ENCODE measurements around the gene BRINP1. TPM values are rescaled to one million over a fixed set of nuclear protein-coding genes. Genes with fewer than 3 reads are reported as not detected.

BRINP1 gene
- total RNA-seq, 1 experiment from 2014 or later = not detected

DNA sequence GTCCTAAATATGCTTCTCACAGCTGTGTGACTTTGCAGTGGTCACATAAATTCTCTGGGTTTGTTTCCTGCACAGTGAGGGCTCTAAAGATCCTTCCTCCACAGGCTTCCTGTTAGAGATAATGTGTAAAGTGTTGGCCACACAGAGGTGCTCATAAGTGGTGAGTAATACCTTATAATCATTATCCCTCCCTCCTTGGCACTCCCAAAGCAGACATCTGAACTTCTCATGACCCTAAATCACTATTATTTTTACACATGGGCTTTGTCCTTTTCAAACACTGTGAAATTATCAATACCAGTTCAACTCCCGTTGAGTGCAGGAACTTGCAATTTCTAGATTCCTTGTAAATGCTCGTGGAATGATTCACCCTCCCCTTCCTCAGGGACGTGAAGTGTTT lies 100.2 kb downstream of the BRINP1 start:
- intact Hi-C loops (cut with micrococcal nuclease; ENCODE audit: unreplicated experiment) (no loop called here), in situ Hi-C loops (cut with HindIII; ENCODE audit: low pct_unique_long_range_greater_than_20kb, low sequenced_read_pairs) (no loop called here)
- Histone ChIP-seq H3K36me3 (ENCODE audit: control insufficient read depth, insufficient read depth, low read length) (no peaks in the 10 kb centered on the region), H3K4me3 (ENCODE audit: low read depth in 2 of 2, low read length in 2 of 2) (no peak overlapping the region), H3K4me1 (ENCODE audit: control insufficient read depth, insufficient read depth, low read length) (no peaks in the 10 kb centered on the region), H3K27ac (ENCODE audit: low read length) (no peak overlapping the region), H3K9me3 (ENCODE audit: control insufficient read depth, insufficient read depth, low read depth, low read length) (no peaks in the 10 kb centered on the region), H3K27me3 (ENCODE audit: control insufficient read depth, insufficient read depth, low read length) (no peaks in the 10 kb centered on the region)
- ATAC-seq = no peak
- CTCF ChIA-PET = no interaction called here
- POLR2A ChIA-PET = no interaction called here
- no peak for TF ChIP-seq SIN3A (IDR thresholded peaks at IDR 0.05; ENCODE audit: borderline replicate concordance, insufficient read depth, low read depth, low read length)
- TF ChIP-seq, protein P1, sequence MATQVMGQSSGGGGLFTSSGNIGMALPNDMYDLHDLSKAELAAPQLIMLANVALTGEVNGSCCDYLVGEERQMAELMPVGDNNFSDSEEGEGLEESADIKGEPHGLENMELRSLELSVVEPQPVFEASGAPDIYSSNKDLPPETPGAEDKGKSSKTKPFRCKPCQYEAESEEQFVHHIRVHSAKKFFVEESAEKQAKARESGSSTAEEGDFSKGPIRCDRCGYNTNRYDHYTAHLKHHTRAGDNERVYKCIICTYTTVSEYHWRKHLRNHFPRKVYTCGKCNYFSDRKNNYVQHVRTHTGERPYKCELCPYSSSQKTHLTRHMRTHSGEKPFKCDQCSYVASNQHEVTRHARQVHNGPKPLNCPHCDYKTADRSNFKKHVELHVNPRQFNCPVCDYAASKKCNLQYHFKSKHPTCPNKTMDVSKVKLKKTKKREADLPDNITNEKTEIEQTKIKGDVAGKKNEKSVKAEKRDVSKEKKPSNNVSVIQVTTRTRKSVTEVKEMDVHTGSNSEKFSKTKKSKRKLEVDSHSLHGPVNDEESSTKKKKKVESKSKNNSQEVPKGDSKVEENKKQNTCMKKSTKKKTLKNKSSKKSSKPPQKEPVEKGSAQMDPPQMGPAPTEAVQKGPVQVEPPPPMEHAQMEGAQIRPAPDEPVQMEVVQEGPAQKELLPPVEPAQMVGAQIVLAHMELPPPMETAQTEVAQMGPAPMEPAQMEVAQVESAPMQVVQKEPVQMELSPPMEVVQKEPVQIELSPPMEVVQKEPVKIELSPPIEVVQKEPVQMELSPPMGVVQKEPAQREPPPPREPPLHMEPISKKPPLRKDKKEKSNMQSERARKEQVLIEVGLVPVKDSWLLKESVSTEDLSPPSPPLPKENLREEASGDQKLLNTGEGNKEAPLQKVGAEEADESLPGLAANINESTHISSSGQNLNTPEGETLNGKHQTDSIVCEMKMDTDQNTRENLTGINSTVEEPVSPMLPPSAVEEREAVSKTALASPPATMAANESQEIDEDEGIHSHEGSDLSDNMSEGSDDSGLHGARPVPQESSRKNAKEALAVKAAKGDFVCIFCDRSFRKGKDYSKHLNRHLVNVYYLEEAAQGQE (IDR thresholded peaks at IDR 0.05; ENCODE audit: insufficient read depth in 1 of 2, low read depth in 2 of 2, low read length in 1 of 2) = no peak
- TF ChIP-seq, protein P2, sequence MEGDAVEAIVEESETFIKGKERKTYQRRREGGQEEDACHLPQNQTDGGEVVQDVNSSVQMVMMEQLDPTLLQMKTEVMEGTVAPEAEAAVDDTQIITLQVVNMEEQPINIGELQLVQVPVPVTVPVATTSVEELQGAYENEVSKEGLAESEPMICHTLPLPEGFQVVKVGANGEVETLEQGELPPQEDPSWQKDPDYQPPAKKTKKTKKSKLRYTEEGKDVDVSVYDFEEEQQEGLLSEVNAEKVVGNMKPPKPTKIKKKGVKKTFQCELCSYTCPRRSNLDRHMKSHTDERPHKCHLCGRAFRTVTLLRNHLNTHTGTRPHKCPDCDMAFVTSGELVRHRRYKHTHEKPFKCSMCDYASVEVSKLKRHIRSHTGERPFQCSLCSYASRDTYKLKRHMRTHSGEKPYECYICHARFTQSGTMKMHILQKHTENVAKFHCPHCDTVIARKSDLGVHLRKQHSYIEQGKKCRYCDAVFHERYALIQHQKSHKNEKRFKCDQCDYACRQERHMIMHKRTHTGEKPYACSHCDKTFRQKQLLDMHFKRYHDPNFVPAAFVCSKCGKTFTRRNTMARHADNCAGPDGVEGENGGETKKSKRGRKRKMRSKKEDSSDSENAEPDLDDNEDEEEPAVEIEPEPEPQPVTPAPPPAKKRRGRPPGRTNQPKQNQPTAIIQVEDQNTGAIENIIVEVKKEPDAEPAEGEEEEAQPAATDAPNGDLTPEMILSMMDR (IDR thresholded peaks at IDR 0.05) = no peak
- TF ChIP-seq POLR2AphosphoS5 (IDR thresholded peaks at IDR 0.05; ENCODE audit: low read depth, low read length) = no peak
- TF ChIP-seq TCF7L2 (IDR thresholded peaks at IDR 0.05; ENCODE audit: low read depth, low read length) = no peak
- no TSS peak for BruUV-seq (replicated peaks)
- DNase-seq (ENCODE audit: low read depth, low spot score) = no peak

DNA sequence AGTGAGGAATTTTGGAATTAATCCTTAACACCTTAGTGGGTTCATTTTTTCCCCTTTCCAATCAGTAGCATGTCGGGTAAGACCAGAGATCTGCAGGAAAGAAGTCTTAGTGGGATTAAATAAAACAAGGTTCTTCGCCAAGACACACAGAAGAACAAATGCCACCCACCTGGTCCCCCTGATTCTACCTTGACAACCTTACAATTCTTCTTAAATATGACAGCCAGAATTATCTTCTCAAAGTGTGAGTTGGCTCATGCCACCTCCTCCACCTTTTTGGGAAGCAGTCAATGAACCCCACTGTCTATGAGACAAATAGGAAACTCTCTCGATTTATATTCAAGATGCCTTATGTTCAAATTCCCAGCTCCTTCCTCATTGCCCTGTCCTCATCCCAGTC lies 105.1 kb downstream of the BRINP1 start:
- Histone ChIP-seq H3K27me3 (ENCODE audit: control insufficient read depth, insufficient read depth, low read length) (no peaks in the 10 kb centered on the region), H3K9me3 (ENCODE audit: control insufficient read depth, insufficient read depth, low read depth, low read length) (no peaks in the 10 kb centered on the region), H3K36me3 (ENCODE audit: control insufficient read depth, insufficient read depth, low read length) (no peaks in the 10 kb centered on the region), H3K27ac (ENCODE audit: low read length) (no peak overlapping the region), H3K4me1 (ENCODE audit: control insufficient read depth, insufficient read depth, low read length) (no peaks in the 10 kb centered on the region), H3K4me3 (ENCODE audit: low read depth in 2 of 2, low read length in 2 of 2) (no peak overlapping the region)
- in situ Hi-C loops (cut with HindIII; ENCODE audit: low pct_unique_long_range_greater_than_20kb, low sequenced_read_pairs) (no loop called here), intact Hi-C loops (cut with micrococcal nuclease; ENCODE audit: unreplicated experiment) (no loop called here)
- no peak for TF ChIP-seq SIN3A (IDR thresholded peaks at IDR 0.05; ENCODE audit: borderline replicate concordance, insufficient read depth, low read depth, low read length)
- TF ChIP-seq, protein P2 (IDR thresholded peaks at IDR 0.05) = no peak
- TF ChIP-seq, protein P1 (IDR thresholded peaks at IDR 0.05; ENCODE audit: insufficient read depth in 1 of 2, low read depth in 2 of 2, low read length in 1 of 2) = no peak
- no peak for TF ChIP-seq TCF7L2 (IDR thresholded peaks at IDR 0.05; ENCODE audit: low read depth, low read length)
- TF ChIP-seq POLR2AphosphoS5 (IDR thresholded peaks at IDR 0.05; ENCODE audit: low read depth, low read length) = no peak
- ChIA-PET POLR2A (no interaction called here), CTCF (no interaction called here)
- ATAC-seq = no peak
- DNase-seq (ENCODE audit: low read depth, low spot score) = no peak
- BruUV-seq (replicated peaks) = no TSS peak

Measured in Panc1 (cell line).